Neural progenitor cell (in vitro differentiated cells): Measurements from ENCODE around the gene RBBP8NL. TPM values are rescaled to one million over a fixed set of nuclear protein-coding genes. Genes with fewer than 3 reads are reported as not detected.
A peak's percentile ranks its signal among the peaks of the same experiment; 100 is the strongest.

Source experiments
- DNase-seq: peaks from one replicate; pipeline ENCODE4 v3.0.0-alpha.2; 2016; ENCODE audit warnings: low spot score
- H2AFZ ChIP-seq: fragments of 200-600 bp; sonication (generic); replicated peaks from 2 replicates; pipeline ENCODE4 v1.6.1; 2016; ENCODE audit warnings: antibody characterized with exemption
- H3F3A ChIP-seq: fragments of 200-600 bp; sonication (generic); 2 replicates; pipeline ENCODE4 v1.6.1; 2016; ENCODE audit warnings: antibody characterized with exemption, low read depth
- H3K27ac ChIP-seq: fragments of 200-600 bp; sonication (generic); 2 replicates; pipeline ENCODE4 v1.5.1; 2016; ENCODE audit warnings: mild to moderate bottlenecking
- H3K27me3 ChIP-seq: fragments of 200-600 bp; sonication (generic); 2 replicates; pipeline ENCODE4 v1.6.1; 2016; ENCODE audit warnings: mild to moderate bottlenecking, moderate library complexity
- H3K36me3 ChIP-seq: fragments of 200-600 bp; sonication (generic); 2 replicates; pipeline ENCODE4 v1.5.1; 2016
- H3K4me1 ChIP-seq: fragments of 200-600 bp; sonication (generic); 2 replicates; pipeline ENCODE4 v1.6.1; 2016; ENCODE audit warnings: mixed run types
- H3K4me2 ChIP-seq: fragments of 200-600 bp; sonication (generic); 2 replicates; pipeline ENCODE4 v1.6.1; 2016
- H3K4me3 ChIP-seq: fragments of 200-600 bp; sonication (generic); 2 replicates; pipeline ENCODE4 v1.5.1; 2016
- H3K79me2 ChIP-seq: fragments of 200-600 bp; sonication (generic); 2 replicates; pipeline ENCODE4 v1.6.1; 2016; ENCODE audit warnings: low read depth
- H3K9ac ChIP-seq: fragments of 200-600 bp; sonication (generic); 2 replicates; pipeline ENCODE4 v1.6.1; 2016
- H3K9me3 ChIP-seq: fragments of 200-600 bp; sonication (generic); 2 replicates; pipeline ENCODE4 v1.5.1; 2016; ENCODE audit warnings: low read depth
- H4K20me1 ChIP-seq: fragments of 200-600 bp; sonication (generic); 2 replicates; pipeline ENCODE4 v1.6.1; 2016; ENCODE audit warnings: low read depth
- H3K27ac Mint-ChIP-seq: 3 replicates; pipeline ENCODE4 v1.8.0; 2021; ENCODE audit warnings: mixed read lengths
- H3K27me3 Mint-ChIP-seq: 2 replicates; pipeline ENCODE4 v1.8.0; 2022; ENCODE audit warnings: low read depth, mild to moderate bottlenecking, inconsistent platforms, moderate library complexity, mixed read lengths; ENCODE audit not compliant: insufficient read depth
- H3K36me3 Mint-ChIP-seq: 3 replicates; pipeline ENCODE4 v1.8.0; 2021; ENCODE audit warnings: mixed read lengths
- H3K4me1 Mint-ChIP-seq: 3 replicates; pipeline ENCODE4 v1.8.0; 2021; ENCODE audit warnings: mixed read lengths
- H3K4me3 Mint-ChIP-seq: 3 replicates; pipeline ENCODE4 v1.8.0; 2021; ENCODE audit warnings: mild to moderate bottlenecking, moderate library complexity, mixed read lengths
- H3K9me3 Mint-ChIP-seq: 3 replicates; pipeline ENCODE4 v1.8.0; 2020; ENCODE audit warnings: mixed read lengths
- CTCF ChIP-seq: fragments of 200-600 bp; sonication (generic); IDR thresholded peaks from 2 replicates; pipeline ENCODE4 v1.5.1; 2017; ENCODE audit warnings: antibody characterized with exemption, mild to moderate bottlenecking
- EZH2 ChIP-seq: fragments of 200-600 bp; sonication (generic); IDR thresholded peaks from 2 replicates; pipeline ENCODE4 v1.6.1; 2017; ENCODE audit warnings: antibody characterized with exemption, mild to moderate bottlenecking, moderate library complexity
- EZH2phosphoT487 ChIP-seq: fragments of 200-600 bp; sonication (generic); IDR thresholded peaks from 2 replicates; pipeline ENCODE4 v1.6.1; 2017; ENCODE audit warnings: antibody characterized with exemption
- total RNA-seq: library from RNA; depleted of rRNA; stranded (reverse); fragments of >200 nt; gene quantifications from 2 replicates; pipeline ENCODE4 v1.2.3, GENCODE V29; 2015; ENCODE audit warnings: low replicate concordance

The RBBP8NL gene
- total RNA-seq, 1 donor from 2014 or later = not detected

- no peak for DNase-seq
- Mint-ChIP-seq H3K27ac (no peak overlapping the region), H3K36me3 (no peaks in the 10 kb centered on the region), H3K27me3 (peaks cover 25% of the 10 kb centered on the region), H3K4me1 (peaks cover 11% of the 10 kb centered on the region), H3K4me3 (no peak overlapping the region), H3K9me3 (no peaks in the 10 kb centered on the region)
- Histone ChIP-seq H3K9ac (no peak overlapping the region), H3K79me2 (no peaks in the 10 kb centered on the region), H3K9me3 (no peaks in the 10 kb centered on the region), H3K36me3 (no peaks in the 10 kb centered on the region), H3F3A (no peaks in the 10 kb centered on the region), H3K27me3 (peaks cover 8% of the 10 kb centered on the region), H3K4me1 (peaks cover 14% of the 10 kb centered on the region), H3K4me2 (no peak overlapping the region), H3K4me3 (no peak overlapping the region), H4K20me1 (no peaks in the 10 kb centered on the region), H3K27ac (no peak overlapping the region), H2AFZ (no peak overlapping the region)
- no peak for TF ChIP-seq EZH2
- no peak for TF ChIP-seq EZH2phosphoT487
- no peak for TF ChIP-seq CTCF
Observed at GRCh38 chr20:62429455-62430310, 2.3 kb upstream of the RBBP8NL start.

DNA sequence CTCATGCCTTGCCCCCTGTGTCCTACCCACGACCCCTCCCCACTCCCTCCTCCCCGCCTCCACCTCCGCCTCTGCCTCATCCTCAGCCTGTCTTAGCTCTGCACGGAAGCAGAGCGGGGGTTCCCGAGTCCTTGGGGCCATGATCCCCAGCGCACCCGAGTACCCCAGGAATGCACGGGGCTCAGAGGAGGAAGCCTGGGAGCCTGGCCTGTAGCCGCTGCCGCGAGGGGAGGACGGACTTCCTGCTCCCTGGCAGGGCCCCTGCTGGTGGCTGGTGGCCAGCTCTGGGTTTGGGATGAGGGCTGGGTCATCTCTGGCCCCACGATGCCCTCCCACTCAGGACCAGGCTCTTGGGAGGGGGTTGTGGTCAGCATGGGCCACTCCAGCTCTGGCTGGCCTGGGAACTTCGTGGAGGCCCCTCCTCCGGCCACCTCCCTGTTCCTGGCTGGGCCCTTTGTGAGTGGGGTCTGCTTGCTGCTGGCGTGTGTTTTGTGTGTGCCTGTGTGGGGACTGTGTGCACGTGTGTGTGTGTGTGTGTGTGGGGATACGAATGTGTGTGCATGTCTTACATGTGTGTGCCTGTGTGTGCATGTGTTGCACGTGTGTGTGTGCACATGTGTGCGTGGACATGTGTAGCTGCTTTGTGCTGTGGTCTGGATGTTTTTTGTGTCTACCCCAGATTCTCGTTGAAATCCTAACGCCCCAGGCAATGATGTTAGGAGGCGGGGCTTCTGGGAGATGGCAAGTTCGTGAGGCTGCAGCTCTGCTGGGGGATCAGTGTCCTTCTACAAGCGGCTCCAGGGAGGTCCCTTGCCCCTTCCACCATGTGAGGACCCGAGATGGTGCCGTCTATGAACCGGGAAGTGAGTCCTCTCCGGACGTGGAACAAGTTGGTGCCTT, 1.3 kb upstream of the RBBP8NL start:
- H3K4me1 Mint-ChIP-seq = peaks cover 11% of the 10 kb centered on the region
- no peak overlapping the region for H2AFZ ChIP-seq
- peak overlapping the region; percentile 56 for H3K4me3 Mint-ChIP-seq
- H3K9ac ChIP-seq = no peak overlapping the region
- H3K4me3 ChIP-seq = no peak overlapping the region
- no peak overlapping the region for H3K4me2 ChIP-seq
- no peak for DNase-seq
- H3K4me1 ChIP-seq = peaks cover 14% of the 10 kb centered on the region
- TF ChIP-seq EZH2 (no peak), EZH2phosphoT487 (no peak), CTCF (no peak)
- H4K20me1 ChIP-seq = no peaks in the 10 kb centered on the region
- H3K36me3 Mint-ChIP-seq = no peaks in the 10 kb centered on the region
- H3K27me3 ChIP-seq = peaks cover 8% of the 10 kb centered on the region
- H3K9me3 Mint-ChIP-seq = no peaks in the 10 kb centered on the region
- no peaks in the 10 kb centered on the region for H3K79me2 ChIP-seq
- no peak overlapping the region for H3K27ac ChIP-seq
- no peaks in the 10 kb centered on the region for H3K9me3 ChIP-seq
- peaks cover 19% of the 10 kb centered on the region for H3K27me3 Mint-ChIP-seq
- no peaks in the 10 kb centered on the region for H3K36me3 ChIP-seq
- no peaks in the 10 kb centered on the region for H3F3A ChIP-seq
- peak overlapping the region; percentile 93 for H3K27ac Mint-ChIP-seq

GRCh38 chr20:62428002-62428372, 648 bp upstream of the RBBP8NL start:
- Histone ChIP-seq H2AFZ (no peak overlapping the region), H3K36me3 (no peaks in the 10 kb centered on the region), H3K79me2 (no peaks in the 10 kb centered on the region), H3K4me2 (no peak overlapping the region), H3K27me3 (peaks cover 8% of the 10 kb centered on the region), H3K27ac (no peak overlapping the region), H3K9ac (no peak overlapping the region), H3K4me1 (peaks cover 14% of the 10 kb centered on the region), H4K20me1 (no peaks in the 10 kb centered on the region), H3F3A (no peaks in the 10 kb centered on the region), H3K4me3 (no peak overlapping the region), H3K9me3 (no peaks in the 10 kb centered on the region)
- Mint-ChIP-seq H3K27me3 (peaks cover 18% of the 10 kb centered on the region), H3K4me3 (no peak overlapping the region), H3K4me1 (peaks cover 11% of the 10 kb centered on the region), H3K36me3 (no peaks in the 10 kb centered on the region), H3K9me3 (no peaks in the 10 kb centered on the region), H3K27ac (no peak overlapping the region)
- no peak for TF ChIP-seq EZH2
- no peak for TF ChIP-seq CTCF
- TF ChIP-seq EZH2phosphoT487 = no peak
- DNase-seq = no peak
